Endothelial cell of umbilical vein (primary cell): ENCODE measurements around the gene PLAAT2.
"Not testable (repeated sequence)": the region's sequence is repeated elsewhere in the genome, so short reads cannot be mapped to it uniquely, and the experiment has no call there.

Source experiments
- EZH2 ChIP-seq: IDR thresholded peaks from 2 replicates; pipeline ENCODE4 v1.6.1; 2012; ENCODE audit warnings: borderline replicate concordance, low read depth, mild to moderate bottlenecking, moderate library complexity, low read length, inconsistent platforms; ENCODE audit not compliant: severe bottlenecking
- JUN ChIP-seq: IDR thresholded peaks from 2 replicates; pipeline ENCODE4 v1.6.1; 2011; ENCODE audit warnings: borderline replicate concordance, low read depth; ENCODE audit not compliant: insufficient read length, insufficient read depth
- MAX ChIP-seq: IDR thresholded peaks from 2 replicates; pipeline ENCODE4 v1.6.1; 2011; ENCODE audit not compliant: insufficient read depth, insufficient read length
- POLR2A ChIP-seq: IDR thresholded peaks from 2 replicates; pipeline ENCODE4 v1.6.1; 2012; ENCODE audit warnings: low read depth, mild to moderate bottlenecking, control low read depth, low read length
- POLR2AphosphoS5 ChIP-seq: IDR thresholded peaks from 2 replicates; pipeline ENCODE4 v1.6.1; 2012; ENCODE audit warnings: low read depth, mild to moderate bottlenecking, control low read depth, low read length, moderate library complexity; ENCODE audit not compliant: insufficient read depth
- TF ChIP-seq, protein P1 (sequence below), 2 donors: IDR thresholded peaks; 1 replicate in 1 of 2; 2 replicates in 1 of 2; pipeline ENCODE4 v1.5.1; 2011; ENCODE audit warnings: low read length in 2 of 2, mild to moderate bottlenecking in 2 of 2, moderate library complexity in 2 of 2, control low read depth in 1 of 2, inconsistent platforms in 1 of 2, low read depth in 1 of 2; ENCODE audit not compliant: insufficient read depth in 1 of 2; ENCODE audit errors: extremely low read depth in 1 of 2

GRCh38 chr11:63528156-63528555 lies 35.0 kb downstream of the PLAAT2 start:
- TF ChIP-seq, protein P1, sequence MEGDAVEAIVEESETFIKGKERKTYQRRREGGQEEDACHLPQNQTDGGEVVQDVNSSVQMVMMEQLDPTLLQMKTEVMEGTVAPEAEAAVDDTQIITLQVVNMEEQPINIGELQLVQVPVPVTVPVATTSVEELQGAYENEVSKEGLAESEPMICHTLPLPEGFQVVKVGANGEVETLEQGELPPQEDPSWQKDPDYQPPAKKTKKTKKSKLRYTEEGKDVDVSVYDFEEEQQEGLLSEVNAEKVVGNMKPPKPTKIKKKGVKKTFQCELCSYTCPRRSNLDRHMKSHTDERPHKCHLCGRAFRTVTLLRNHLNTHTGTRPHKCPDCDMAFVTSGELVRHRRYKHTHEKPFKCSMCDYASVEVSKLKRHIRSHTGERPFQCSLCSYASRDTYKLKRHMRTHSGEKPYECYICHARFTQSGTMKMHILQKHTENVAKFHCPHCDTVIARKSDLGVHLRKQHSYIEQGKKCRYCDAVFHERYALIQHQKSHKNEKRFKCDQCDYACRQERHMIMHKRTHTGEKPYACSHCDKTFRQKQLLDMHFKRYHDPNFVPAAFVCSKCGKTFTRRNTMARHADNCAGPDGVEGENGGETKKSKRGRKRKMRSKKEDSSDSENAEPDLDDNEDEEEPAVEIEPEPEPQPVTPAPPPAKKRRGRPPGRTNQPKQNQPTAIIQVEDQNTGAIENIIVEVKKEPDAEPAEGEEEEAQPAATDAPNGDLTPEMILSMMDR (IDR thresholded peaks at IDR 0.05; ENCODE audit: extremely low read depth in 1 of 2, insufficient read depth in 1 of 2, low read depth in 1 of 2, low read length in 2 of 2): not testable (repeated sequence)
- TF ChIP-seq MAX, EZH2, POLR2AphosphoS5, POLR2A, JUN: not testable (repeated sequence)
